Caco-2 (cell line): Measurements from ENCODE around the gene KNSTRN. TPM values are rescaled to one million over a fixed set of nuclear protein-coding genes. Genes with fewer than 3 reads are reported as not detected.
A peak's percentile ranks its signal among the peaks of the same experiment; 100 is the strongest.

Source experiments
- BruUV-seq: library from RNA; stranded (reverse); fragments of 400-500 nt; replicated peaks from 2 replicates; lab custom pipeline; 2021; lab: Mats Ljungman, UMichigan
- CTCF ChIA-PET: fragments of 300-600 bp; sonication (Branson Sonifier 250); formaldehyde crosslinking; loops from one replicate; lab custom pipeline; 2022; ENCODE audit warnings: antibody characterized with exemption; lab: Charles Lee
- POLR2A ChIA-PET: fragments of 300-600 bp; sonication (Branson Sonifier 250); formaldehyde crosslinking; loops from one replicate; lab custom pipeline; 2022; ENCODE audit warnings: antibody characterized with exemption; lab: Charles Lee
- DNase-seq, 2 experiments: peaks; one replicate each; pipeline versions ENCODE4 v3.0.0 to v3.0.0-alpha.2; 2020 to 2022
- H3K27me3 ChIP-seq: replicated peaks from 2 replicates; pipeline ENCODE4 v1.6.0; 2011; ENCODE audit warnings: low read length; ENCODE audit not compliant: control insufficient read depth, insufficient read depth
- H3K36me3 ChIP-seq: 2 replicates; pipeline ENCODE4 v1.5.1; 2011; ENCODE audit warnings: low read length; ENCODE audit not compliant: control insufficient read depth, insufficient read depth
- H3K4me1 ChIP-seq: fragments of 250-450 bp; sonication (Bioruptor Pico); 2 replicates; pipeline ENCODE4 v1.5.1; 2020; ENCODE audit warnings: mild to moderate bottlenecking
- H3K4me3 ChIP-seq: 2 replicates; pipeline ENCODE4 v1.5.1; 2011; ENCODE audit warnings: low read depth, mild to moderate bottlenecking, control low read depth, low read length
- H3K9me3 ChIP-seq: fragments of 250-450 bp; sonication (Bioruptor Pico); 2 replicates; pipeline ENCODE4 v1.5.1; 2020; ENCODE audit warnings: mild to moderate bottlenecking, moderate library complexity
- H3K27ac Mint-ChIP-seq: one replicate; pipeline ENCODE4 v1.8.0; 2022; ENCODE audit warnings: mixed read lengths; ENCODE audit not compliant: unreplicated experiment
- H3K27me3 Mint-ChIP-seq: one replicate; pipeline ENCODE4 v1.8.0; 2022; ENCODE audit warnings: mixed read lengths; ENCODE audit not compliant: insufficient read depth, unreplicated experiment
- H3K36me3 Mint-ChIP-seq: one replicate; pipeline ENCODE4 v1.8.0; 2022; ENCODE audit warnings: mild to moderate bottlenecking, mixed read lengths; ENCODE audit not compliant: insufficient read depth, unreplicated experiment
- H3K4me1 Mint-ChIP-seq: one replicate; pipeline ENCODE4 v1.8.0; 2022; ENCODE audit warnings: low read depth, mixed read lengths; ENCODE audit not compliant: unreplicated experiment
- H3K4me3 Mint-ChIP-seq: one replicate; pipeline ENCODE4 v1.8.0; 2022; ENCODE audit warnings: mild to moderate bottlenecking, moderate library complexity, mixed read lengths; ENCODE audit not compliant: unreplicated experiment
- H3K9me3 Mint-ChIP-seq: one replicate; pipeline ENCODE4 v1.8.0; 2022; ENCODE audit warnings: mixed read lengths; ENCODE audit not compliant: unreplicated experiment
- intact Hi-C: fragments of 100-400 bp; cut with micrococcal nuclease; formaldehyde crosslinking; loops from one replicate; pipeline ENCODE4 v1.10.0; 2022; ENCODE audit not compliant: unreplicated experiment
- total RNA-seq: library from RNA; stranded (reverse); gene quantifications from 2 replicates; pipeline ENCODE4 v1.2.3, GENCODE V29; 2022
- TF ChIP-seq, protein P1 (sequence below), 2 experiments: fragments of 200-600 bp in 1 of 2; IDR thresholded peaks; 1 replicate in 1 of 2; 2 replicates in 1 of 2; pipeline versions ENCODE4 v1.5.1 to v1.8.0; 2011 to 2022; ENCODE audit warnings: antibody characterized with exemption in 1 of 2, control low read depth in 1 of 2, inconsistent platforms in 1 of 2, low read depth in 1 of 2, low read length in 1 of 2, mild to moderate bottlenecking in 1 of 2, moderate library complexity in 1 of 2; ENCODE audit not compliant: insufficient read depth in 1 of 2, severe bottlenecking in 1 of 2, unreplicated experiment in 1 of 2

Gene KNSTRN
- total RNA-seq, 1 experiment from 2014 or later = 74.7 TPM

DNA sequence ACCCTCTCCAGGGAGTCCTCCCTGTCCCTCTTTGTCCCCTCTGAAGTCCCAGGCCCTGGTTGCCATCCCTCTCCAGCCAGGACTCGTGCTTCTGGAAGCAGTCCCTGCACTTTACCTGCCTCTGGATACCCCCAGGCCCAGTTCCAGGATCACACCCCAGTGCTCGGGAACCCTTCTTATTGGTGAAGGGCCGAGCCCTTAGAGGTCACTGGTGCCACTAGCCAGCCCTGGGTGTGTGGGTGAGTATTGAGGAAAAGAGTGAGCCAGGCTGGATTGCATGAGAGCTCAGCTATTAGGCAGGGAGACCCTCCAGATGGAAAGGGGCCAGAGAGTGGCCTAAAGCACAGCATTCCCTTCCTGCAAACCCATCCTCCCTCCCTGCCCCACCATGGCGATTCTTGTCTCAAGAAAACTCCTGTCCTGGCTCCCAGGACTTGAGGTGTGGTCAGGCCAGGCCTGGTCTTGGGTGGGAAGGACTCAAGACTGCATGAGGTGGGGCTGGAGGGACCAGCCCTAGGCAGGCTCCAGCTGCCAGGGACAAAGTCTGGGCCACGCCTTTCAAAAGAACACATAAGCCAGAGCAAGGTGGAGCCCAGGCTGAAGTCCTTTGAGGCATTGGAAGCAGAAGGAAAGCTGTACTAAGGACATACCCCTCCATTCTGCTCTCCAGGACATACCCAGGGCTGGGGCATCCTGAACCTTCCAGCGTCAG is 36.5 kb upstream of the KNSTRN start:
- peaks cover 64% of the 10 kb centered on the region for H3K4me1 ChIP-seq
- Mint-ChIP-seq H3K4me1 (peaks cover 48% of the 10 kb centered on the region), H3K27ac (peak overlapping the region; percentile 94), H3K9me3 (no peaks in the 10 kb centered on the region), H3K27me3 (no peaks in the 10 kb centered on the region), H3K36me3 (no peaks in the 10 kb centered on the region), H3K4me3 (no peak overlapping the region)
- H3K36me3 ChIP-seq = no peaks in the 10 kb centered on the region
- H3K27me3 ChIP-seq = no peaks in the 10 kb centered on the region
- intact Hi-C loops = loop anchor here (1.0 to 10.0 kb wide), 3 partner anchors 12 to 159 kb away; partner anchors contain the start of genes DISP2 and IVD
- no peak overlapping the region for H3K4me3 ChIP-seq
- CTCF ChIA-PET = interaction anchor here (0.5 to 1.1 kb wide), 3 partner anchors 59 to 220 kb away, joined by 3 to 6 read pairs (median 3); partner anchors contain the start of gene IVD
- POLR2A ChIA-PET = interaction anchor here (1.1 kb wide), 1 partner anchor 12 kb away, joined by 8 read pairs; the partner anchor contains the start of gene DISP2
- TF ChIP-seq, protein P1, sequence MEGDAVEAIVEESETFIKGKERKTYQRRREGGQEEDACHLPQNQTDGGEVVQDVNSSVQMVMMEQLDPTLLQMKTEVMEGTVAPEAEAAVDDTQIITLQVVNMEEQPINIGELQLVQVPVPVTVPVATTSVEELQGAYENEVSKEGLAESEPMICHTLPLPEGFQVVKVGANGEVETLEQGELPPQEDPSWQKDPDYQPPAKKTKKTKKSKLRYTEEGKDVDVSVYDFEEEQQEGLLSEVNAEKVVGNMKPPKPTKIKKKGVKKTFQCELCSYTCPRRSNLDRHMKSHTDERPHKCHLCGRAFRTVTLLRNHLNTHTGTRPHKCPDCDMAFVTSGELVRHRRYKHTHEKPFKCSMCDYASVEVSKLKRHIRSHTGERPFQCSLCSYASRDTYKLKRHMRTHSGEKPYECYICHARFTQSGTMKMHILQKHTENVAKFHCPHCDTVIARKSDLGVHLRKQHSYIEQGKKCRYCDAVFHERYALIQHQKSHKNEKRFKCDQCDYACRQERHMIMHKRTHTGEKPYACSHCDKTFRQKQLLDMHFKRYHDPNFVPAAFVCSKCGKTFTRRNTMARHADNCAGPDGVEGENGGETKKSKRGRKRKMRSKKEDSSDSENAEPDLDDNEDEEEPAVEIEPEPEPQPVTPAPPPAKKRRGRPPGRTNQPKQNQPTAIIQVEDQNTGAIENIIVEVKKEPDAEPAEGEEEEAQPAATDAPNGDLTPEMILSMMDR (IDR thresholded peaks at IDR 0.05; ENCODE audit: insufficient read depth in 1 of 2, low read depth in 1 of 2, low read length in 1 of 2, severe bottlenecking in 1 of 2, unreplicated experiment in 1 of 2) = no peak
- DNase-seq = peak; percentile 64 to 84
- no TSS peak for BruUV-seq
- H3K9me3 ChIP-seq = no peaks in the 10 kb centered on the region

DNA sequence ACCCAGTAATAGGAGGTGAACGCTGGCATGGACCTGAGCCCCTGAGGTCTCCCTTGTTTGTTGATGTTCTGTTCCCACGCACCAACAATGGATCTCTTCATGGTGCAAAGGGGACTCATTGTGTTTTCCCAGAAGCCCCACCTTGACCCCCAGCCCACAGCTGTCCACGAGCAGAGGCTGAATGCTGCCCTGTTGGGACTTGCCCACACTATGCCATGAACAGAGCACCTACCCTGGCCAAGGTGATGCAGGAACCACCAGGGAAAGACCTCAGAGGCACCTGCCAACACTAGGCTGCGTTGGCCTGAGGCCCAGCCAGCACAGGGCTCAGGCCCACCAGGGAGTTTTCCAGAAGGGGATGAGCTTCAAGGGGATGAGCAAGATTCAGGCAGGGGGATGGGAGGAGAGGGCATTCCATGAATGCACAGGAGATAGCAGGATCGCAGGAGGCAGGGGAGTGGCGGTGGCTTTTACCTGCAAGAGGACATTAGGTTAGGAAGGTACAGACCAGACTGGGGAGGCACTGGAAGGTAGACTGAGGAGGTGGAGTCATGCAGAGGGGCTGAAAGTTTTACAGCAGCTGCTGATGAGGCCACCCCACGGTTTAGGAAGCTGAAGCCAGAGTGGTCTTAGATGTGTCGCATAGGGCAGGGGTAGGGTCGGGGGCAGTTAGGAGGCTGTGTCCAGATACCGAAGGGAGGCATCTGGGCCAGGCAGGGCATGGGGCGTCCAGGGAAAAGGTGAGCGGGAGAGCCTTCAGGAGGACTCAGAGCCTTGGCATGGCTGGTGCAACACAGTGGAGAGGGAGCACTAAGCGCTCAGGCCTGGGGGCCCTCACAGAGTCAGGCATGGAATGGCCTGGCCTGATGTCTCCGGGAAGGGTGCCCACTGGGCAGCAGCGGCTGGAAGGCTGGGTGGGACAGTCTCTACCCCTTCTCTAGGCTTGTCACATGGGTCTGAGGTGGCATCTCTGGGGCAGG is 35.7 kb upstream of the KNSTRN start:
- no peaks in the 10 kb centered on the region for H3K27me3 Mint-ChIP-seq
- Histone ChIP-seq H3K9me3 (no peaks in the 10 kb centered on the region), H3K27me3 (no peaks in the 10 kb centered on the region), H3K4me1 (peaks cover 73% of the 10 kb centered on the region), H3K4me3 (no peak overlapping the region), H3K36me3 (no peaks in the 10 kb centered on the region)
- peak overlapping the region; percentile 94 for H3K27ac Mint-ChIP-seq
- ChIA-PET CTCF (interaction anchor here (1.1 kb wide), 1 partner anchor 68 kb away, joined by 3 read pairs; no protein-coding TSS in a partner anchor), POLR2A (interaction anchor here (1.1 kb wide), 1 partner anchor 11 kb away, joined by 8 read pairs; the partner anchor contains the start of gene DISP2)
- H3K4me1 Mint-ChIP-seq = peaks cover 54% of the 10 kb centered on the region
- no TSS peak for BruUV-seq
- no peaks in the 10 kb centered on the region for H3K9me3 Mint-ChIP-seq
- peak overlapping the region; percentile 58 for H3K4me3 Mint-ChIP-seq
- TF ChIP-seq, protein P1 (IDR thresholded peaks at IDR 0.05; ENCODE audit: insufficient read depth in 1 of 2, low read depth in 1 of 2, low read length in 1 of 2, severe bottlenecking in 1 of 2, unreplicated experiment in 1 of 2) = no peak
- no peaks in the 10 kb centered on the region for H3K36me3 Mint-ChIP-seq
- peak in 1 of 2 experiments; percentile 77 for DNase-seq
- intact Hi-C loops = loop anchor here (1.0 to 10.0 kb wide), 3 partner anchors 11 to 158 kb away; partner anchors contain the start of genes DISP2 and IVD
